HG02973 (cell line): ENCODE data around the gene AHDC1.
"Not testable (repeated sequence)": the region's sequence is repeated elsewhere in the genome, so short reads cannot be mapped to it uniquely, and the experiment has no call there.

Source experiments
- ATAC-seq: cut with Tn5 transposase; IDR thresholded peaks from one replicate; pipeline ENCODE4 v1.9.1; 2021; ENCODE audit warnings: moderate library complexity; ENCODE audit not compliant: unreplicated experiment

The AHDC1 gene

GRCh38 chr1:27633640-27634176 is 29.8 kb upstream of the AHDC1 start:
- no peak for ATAC-seq

DNA sequence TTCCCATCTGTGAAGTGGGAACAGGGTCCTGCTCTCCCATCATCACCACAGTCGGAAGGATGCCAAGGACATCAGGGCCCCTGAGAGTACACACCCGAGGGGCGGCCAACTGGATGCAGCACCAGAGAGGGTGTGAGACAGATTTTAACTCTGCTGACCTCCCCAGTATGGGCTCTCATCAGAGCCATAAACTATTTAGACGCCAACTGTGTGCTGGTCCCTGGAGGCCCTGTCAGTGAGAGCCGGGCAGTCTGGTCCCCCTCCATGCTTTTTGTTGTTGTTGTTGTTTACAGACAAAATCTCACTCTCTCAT is 29.3 kb upstream of the AHDC1 start:
- ATAC-seq, result peak; percentile 1

DNA sequence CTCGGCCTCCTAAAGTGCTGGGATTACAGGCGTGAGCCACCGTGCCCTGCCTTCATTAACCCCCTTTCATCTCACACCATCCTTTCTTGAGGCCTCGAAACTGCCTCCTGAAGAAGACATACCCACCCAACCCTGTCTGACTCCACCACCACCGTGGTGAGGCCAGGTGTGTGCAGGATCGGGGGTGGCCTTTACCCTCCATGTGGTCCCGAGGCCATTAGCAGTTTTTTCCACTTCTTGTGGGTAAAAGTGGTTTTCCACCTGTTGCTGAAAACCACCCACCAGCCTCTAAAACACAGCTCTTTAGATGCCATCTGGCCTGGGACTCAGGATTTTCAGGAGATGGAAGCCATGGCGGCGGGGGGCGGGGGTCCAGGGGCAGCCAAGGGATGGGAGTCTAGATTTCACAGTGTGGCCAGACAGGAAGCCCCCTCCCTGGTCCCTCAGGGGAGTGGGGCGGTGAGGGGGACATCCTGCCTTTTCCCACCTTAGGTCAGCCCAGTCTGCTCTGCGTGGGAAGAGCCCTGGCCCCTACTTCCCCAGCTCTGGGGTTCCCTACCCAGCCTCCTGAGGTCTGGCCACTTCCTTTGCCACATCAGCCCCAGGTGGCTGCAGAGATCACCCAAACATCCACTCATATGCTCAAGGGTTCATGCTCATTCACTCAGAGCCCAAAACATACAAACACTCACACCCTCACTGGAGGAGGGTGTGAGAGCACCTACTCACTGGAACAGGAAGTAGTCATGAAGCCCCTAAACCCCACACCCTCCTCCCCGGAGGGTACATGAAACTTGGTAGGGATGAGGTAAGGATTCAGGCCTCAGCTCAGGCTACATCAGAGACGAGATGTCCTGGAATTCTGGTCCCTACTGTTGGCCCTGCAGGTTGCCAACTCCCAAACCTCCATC is 28.7 kb upstream of the AHDC1 start:
- ATAC-seq, result peak; percentile 25

GRCh38 chr1:27630859-27631491 is 27.0 kb upstream of the AHDC1 start:
- no peak for ATAC-seq

DNA sequence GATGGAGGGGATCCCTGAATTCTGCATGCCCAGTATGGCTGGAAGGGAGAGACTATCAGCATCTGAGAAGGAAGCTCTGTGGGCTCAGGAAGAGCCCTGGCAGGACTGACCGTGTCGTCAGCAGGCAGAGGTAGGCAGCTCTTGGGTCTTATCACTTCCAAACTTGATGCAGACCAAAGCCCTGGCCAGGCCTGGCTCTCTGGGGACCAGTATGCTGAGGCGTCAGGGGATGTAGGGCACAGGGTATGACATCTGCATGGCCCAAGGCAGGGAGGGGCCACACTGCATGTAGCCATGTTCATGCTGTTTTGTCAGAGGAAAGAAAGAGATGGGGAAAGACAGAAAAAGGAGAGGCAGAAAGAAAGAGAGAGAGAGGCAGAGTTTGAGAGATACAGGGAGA is 24.8 kb upstream of the AHDC1 start:
- no peak for ATAC-seq

DNA sequence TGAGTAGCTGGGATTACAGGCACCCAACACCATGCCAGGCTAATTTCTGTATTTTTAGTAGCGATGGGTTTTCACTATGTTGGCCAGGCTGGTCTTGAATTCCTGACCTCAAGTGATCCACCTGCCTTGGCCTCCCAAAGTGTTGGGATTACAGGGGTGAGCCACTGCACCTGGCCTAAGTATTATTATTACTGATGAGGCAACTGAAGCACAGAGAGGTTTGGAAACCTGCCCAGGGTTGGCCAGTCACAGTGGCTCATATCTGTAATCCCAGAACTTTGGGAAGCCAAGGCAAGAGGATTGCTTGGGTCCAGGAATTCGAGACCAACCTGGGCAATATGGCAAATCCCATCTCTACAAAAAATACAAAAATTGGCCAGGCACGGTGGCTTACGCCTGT is 23.8 kb upstream of the AHDC1 start:
- ATAC-seq, result not testable (repeated sequence)

DNA sequence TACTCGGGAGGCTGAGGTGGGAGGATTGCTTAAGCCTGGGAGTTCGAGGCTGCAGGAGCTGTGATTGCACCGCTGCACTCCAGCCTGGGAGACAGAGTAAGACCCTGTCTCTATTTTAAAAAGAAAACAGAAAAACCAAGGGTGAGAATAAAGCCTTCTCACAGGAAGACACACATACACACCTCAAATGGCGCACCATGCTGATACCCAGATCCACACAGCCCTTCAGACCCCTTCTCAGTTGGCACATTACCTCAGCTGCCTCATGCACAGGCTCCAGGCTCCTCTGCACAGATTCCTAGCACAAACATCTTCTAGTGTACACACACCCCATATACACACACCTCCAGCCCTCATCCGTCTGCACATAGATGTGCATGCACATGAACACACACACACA is 23.1 kb upstream of the AHDC1 start:
- ATAC-seq, result no peak

DNA sequence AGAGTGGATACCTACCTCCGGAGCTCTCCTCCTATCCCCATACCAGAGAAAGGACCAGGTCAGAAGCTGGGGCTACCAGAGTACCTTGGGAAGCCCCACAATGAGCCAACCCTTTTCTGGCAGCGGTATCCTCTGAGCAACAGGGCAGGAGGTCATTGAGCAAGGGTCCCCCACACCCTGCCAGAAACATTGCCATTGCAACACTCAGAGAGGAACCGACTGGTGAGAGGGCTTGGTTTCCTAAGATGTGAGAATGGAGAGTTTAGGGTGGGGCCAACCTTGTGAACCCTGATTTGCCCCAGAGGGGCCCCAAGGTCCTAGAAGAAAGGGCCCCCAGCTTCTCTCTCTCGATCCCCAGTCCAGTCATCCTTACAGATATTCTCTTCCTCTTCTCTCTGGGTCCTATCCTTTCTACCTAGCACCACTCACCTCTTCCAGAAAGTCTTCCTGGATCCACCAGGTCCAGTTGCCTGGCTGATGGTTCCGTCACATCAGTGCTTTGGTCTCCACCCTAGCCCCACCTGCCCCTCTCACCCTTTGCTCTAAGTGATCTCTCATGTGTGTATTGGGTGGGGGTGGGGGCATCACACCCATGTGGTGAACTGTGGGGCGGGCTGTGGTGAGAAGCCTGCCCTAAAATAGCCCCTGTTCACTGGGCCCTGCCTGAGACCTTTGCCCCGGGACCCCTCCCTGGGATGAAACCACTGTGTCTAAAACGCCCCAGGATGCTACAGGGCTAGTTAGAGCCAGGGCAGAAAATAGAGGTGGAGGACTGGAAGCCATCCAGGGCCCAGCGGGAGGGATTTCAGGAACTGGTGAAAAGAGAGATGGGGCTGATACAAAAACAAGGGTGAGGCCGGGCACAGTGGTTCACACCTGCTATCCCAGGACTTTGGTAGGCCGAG is 22.3 kb upstream of the AHDC1 start:
- ATAC-seq, result no peak

- peak; percentile 17 for ATAC-seq
Observed at GRCh38 chr1:27624467-27625178, 20.7 kb upstream of the AHDC1 start.

DNA sequence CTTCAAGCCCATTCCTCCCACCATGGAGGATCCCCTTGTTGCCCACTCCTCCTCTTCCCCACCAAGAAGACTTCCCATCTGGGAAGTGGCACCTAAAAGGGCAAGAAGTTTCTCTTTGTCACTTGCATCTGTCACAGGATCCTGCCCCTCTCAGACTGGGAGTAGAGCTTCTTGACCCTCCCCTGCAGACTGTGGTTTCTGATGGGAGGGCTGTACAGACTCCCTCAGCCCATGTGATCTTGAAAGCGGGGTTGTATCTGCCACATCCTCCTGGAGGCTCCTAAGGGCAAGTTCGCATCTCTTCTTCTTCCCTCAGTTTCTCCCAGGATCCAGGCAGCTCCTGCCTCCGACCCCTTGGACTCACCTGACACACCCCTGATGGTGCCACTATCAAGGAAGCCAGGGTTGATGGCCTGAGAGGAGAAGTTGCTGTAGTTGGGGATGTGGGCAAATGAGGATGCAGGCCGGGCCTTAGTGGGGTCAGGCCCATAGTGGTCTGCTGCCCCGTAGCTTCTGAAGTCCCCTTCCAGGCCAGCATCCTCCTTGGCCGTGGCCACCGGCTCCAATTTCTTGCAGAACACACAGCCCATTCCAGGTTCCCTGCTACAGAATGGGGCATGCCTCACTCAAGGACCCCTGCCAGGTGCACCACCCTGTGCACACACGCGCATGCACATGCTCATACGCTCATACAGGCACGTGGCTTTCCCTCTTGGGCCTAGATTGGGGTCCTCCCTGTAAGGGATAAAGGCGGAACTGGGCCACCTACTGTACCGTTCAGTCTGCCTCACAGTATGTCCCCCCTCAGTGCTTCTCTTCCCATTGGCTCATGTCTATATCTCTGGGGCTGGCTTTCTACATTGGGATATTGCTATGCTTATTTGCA is 19.6 kb upstream of the AHDC1 start:
- no peak for ATAC-seq

DNA sequence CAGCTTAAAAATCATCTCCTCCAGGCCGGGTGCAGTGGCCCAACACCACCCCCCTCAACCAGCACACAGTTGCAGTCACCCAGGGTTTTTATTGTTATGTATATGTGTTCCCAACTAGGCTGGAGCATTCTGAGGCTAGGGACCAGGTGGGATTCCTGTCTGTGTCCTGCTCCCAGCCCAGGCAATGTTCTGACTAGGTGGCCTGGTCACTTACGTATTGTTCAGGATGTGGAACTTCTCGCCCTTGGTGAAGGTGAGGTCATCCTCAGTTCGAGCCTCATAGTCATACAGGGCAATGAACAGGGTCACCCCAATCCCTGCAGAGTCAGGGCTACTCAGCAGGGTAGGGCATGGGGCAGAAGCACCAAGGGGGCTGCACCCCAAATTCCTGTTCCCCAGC is 18.9 kb upstream of the AHDC1 start:
- ATAC-seq, result no peak

GRCh38 chr1:27621051-27621920 is 17.3 kb upstream of the AHDC1 start:
- ATAC-seq, result no peak

GRCh38 chr1:27619782-27620438 is 16.0 kb upstream of the AHDC1 start:
- not testable (repeated sequence) for ATAC-seq

DNA sequence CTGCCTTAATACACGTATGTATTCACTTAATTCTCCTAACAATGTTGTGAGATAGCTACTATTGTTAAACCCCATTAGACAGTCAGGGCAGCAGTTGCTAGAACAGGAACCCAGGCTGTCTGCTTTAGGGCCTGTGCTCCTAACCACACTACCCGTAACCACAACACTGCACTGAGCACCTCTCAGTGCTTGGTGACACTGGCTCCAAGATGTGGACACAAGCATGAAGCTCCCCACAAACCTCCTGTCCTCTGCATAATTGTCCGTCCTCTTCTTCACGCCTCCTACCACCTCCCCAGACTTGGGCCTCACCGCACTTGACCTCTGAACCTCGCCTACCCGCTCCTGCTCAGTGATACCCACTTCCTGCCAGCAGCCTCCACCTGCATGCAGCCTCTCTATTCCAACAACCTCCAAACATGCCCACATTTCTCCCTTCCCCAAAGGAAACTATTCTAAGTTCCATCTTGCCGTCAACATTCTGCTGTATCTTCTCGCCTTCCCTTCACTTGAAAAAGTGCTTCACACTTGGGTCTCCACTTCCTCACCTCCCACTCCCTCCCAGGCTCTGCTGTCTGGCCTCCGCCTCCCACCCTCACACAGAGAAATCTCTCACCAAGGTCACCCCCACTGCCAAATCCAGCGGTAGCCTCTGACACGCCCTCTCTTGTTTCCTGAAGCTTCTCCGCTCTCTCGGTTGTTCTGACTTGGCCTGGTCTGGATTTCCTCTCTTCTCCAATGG is 14.6 kb upstream of the AHDC1 start:
- no peak for ATAC-seq

DNA sequence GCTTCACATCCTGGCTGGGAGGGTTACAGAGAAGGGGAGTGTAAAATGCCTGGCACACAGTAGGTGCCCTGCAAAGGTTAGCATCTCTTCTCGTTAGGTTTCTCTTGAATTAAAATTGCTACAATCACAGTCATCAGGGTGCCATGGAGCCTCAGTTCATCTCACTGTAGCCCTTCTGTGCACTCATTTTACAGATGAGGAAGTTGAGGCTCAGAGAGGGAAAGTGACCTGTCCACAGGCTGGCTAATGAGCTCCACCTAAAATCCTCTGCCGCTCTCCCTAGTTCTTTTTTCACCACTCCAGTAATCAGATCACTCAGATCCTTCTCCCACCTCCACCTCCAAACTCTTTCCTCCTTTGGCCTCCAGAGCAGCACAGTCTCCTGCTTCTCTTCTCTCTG is 13.5 kb upstream of the AHDC1 start:
- no peak for ATAC-seq

DNA sequence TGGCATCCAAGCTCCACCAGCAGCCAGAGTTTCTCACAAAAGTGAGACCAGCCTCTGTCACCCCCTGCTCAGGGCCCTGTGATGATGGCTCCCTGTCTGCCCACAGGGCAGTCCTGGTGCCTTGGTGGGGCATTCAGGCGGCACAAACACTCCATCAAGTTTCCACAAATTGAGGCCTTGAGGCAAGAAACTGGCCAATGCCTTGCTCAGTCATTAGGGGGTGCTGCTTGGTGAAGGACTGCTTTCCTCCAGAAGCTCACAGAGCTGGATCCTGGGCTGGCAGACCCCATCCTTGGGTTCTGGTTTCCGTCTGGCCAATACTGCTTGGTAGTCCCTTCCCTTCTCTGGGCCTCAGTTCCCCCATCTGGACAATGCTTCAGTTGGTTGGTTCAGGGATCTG is 12.5 kb upstream of the AHDC1 start:
- no peak for ATAC-seq

DNA sequence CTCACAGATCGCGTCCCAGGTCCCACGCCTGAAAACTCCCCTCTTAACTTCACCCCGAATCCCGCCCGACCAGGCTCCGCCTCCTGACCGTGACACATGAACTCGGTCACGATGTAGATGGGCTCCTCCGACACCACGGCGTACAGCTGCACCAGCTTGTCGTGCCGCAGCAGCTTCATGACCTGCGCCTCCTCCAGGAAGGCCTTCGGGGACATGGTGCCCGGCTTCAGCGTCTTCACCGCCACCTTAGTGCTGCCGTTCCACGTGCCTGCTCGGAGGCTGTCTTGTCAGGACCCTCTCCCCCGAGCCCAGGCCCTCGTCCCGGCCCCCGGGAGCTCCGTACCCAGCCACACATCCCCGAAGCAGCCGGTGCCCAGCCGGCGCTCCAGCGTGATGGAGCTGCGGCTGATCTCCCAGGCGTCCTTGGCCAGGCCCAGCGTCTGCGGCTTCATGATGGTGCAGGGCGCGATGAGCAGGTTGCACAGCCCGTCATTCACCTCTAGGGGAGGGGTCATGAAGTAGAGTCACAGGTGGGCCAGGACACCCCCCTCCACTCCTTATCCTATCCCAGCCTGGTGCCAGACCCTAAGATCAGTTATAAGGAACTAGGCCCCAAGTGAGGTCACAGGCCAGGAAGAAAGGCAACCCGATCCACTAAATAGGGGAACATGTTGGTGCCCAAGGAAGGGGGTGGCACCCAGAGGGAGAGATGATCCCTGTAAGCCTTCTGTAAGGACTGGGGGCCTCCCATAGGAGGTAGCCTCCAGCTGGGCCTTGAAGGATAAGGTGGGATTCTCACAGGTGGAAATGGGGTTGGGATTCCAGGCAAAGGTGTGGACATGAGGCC is 11.6 kb upstream of the AHDC1 start:
- ATAC-seq, result no peak
